Activated CD4-positive, alpha-beta T cell treated with anti-CD3 and anti-CD28 coated beads, Interleukin-2, Interleukin-6, amounts not matched to agents 100 ng/mL and 50 ng/mL, durations not matched to agents 16 hours and 8 hours (primary cell): ENCODE results near the gene PLEKHH1.
"Not testable (repeated sequence)": the region's sequence is repeated elsewhere in the genome, so short reads cannot be mapped to it uniquely, and the experiment has no call there.

Experiments
- DNase-seq: peaks from one replicate; pipeline ENCODE4 v3.0.0-alpha.2; 2020

PLEKHH1 gene

DNA sequence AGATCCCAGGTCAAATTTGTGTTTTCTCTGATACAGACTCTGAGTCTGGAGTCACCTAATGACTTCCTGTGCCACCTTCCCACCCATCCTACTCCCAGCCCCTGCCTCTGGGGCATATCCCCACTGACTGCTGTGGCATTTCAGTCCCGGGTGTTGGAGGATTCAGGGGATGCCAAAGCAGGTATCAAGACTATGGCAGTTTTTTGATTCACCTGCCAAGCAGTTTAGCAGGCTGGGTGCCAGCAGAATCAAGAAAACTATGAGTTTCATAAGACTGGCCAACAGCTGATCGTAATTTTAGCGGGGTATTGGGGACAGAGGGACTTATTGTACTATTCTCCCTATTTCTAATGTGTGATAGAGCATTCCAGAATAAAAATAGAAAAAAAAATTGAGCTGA is 4.6 kb downstream of the PLEKHH1 start:
- no peak for DNase-seq

GRCh38 chr14:67538501-67538900 is 5.4 kb downstream of the PLEKHH1 start:
- DNase-seq, result no peak

GRCh38 chr14:67539116-67539515 is 6.0 kb downstream of the PLEKHH1 start:
- DNase-seq, result no peak

- DNase-seq, result peak; percentile 20
Measured at GRCh38 chr14:67541448-67542387, 8.6 kb downstream of the PLEKHH1 start.

- DNase-seq, result not testable (repeated sequence)
Measured at GRCh38 chr14:67542620-67543019, 9.5 kb downstream of the PLEKHH1 start.

GRCh38 chr14:67544590-67544989 is 11.5 kb downstream of the PLEKHH1 start:
- DNase-seq, result no peak

- DNase-seq, result no peak
Measured at GRCh38 chr14:67547224-67547780, 14.2 kb downstream of the PLEKHH1 start.

- DNase-seq, result no peak
Measured at GRCh38 chr14:67549734-67550133, 16.6 kb downstream of the PLEKHH1 start.

DNA sequence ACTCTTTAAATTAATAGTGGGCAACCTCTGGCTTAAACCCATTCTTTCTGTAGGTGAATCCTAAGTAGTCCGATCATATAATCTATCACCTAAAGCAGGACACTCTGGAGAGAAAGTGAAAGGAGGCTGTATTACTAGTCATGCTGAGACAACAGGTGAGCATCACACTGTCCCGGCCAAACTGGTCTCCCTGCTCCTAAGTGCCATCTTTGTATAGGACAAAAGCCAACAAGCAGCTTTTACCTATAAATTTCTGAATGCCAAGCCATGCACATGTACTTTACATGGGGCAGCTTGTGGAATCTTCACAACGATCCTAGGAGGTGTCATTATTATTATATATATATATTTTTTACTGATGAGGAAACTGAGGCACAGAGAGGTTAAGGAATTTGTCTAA is 18.0 kb downstream of the PLEKHH1 start:
- DNase-seq, result no peak

DNA sequence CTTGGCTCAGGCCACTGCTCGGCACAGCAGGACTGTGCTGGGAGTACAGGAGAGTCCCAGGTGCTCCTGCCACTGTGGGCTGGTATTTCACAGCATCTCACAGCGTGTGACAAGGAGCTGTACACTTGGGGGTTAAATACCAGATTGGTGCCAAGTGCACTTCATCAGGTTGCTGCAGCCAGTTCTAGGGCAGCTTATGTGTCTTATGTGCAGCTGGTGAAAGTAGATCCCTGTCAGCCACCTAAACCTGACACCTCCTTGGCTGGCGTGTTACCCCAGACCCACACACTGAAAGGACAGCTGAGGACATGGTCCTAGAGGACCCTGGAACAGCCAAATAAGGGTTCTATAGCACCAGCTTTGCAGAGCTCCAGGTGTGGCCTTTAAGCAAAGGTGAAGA is 18.9 kb downstream of the PLEKHH1 start:
- DNase-seq, result no peak

GRCh38 chr14:67553547-67553946 is 20.5 kb downstream of the PLEKHH1 start:
- DNase-seq, result no peak

- no peak for DNase-seq
Measured at GRCh38 chr14:67554341-67554740, 21.3 kb downstream of the PLEKHH1 start.

DNA sequence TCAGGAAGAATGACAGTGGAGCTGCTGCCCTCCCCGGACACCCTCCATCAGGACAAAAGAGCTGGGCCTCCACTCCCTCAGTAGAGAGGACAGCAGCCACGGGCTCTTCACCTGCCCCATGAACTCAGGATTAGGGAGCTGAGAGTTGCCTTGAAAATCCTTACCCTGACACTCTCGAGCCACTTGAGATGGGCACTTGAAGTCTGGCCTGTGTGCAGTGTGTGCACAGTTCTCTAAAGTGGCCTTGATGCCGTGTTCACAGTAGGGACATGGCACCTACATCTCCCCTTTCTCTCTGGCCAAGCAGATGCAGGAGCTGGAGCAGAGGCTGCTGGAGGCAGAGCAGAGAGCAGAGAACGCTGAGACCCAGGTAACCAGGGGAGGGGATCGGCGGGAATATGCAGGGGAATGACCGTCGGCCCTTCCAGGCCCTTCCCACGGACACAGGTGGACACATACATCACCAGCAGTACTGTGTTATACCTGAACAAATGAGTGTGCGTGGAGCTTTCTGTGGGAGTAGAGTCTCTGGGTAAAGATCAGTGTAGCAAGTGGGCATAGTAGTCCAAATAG is 22.5 kb downstream of the PLEKHH1 start:
- no peak for DNase-seq

GRCh38 chr14:67556671-67557070 is 23.6 kb downstream of the PLEKHH1 start:
- DNase-seq, result no peak

DNA sequence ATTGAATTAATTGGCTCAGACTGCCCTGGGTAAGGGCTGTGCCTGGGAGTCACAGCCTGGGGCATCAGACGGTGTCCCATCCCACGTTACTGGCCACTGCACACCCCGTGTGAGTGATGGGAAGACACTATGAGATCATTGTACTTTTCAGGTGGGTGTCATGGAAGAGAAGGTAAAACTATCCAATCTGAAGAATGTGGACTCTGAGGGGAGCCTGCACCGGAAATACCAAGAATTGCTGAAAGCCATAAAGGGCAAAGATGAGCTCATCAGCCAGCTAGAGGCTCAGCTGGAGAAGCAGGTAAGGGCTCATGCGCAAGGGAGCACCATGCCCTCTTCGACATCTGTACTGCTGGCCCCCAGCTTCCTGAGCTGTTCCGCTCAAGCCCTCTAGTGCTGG is 24.0 kb downstream of the PLEKHH1 start:
- no peak for DNase-seq

DNA sequence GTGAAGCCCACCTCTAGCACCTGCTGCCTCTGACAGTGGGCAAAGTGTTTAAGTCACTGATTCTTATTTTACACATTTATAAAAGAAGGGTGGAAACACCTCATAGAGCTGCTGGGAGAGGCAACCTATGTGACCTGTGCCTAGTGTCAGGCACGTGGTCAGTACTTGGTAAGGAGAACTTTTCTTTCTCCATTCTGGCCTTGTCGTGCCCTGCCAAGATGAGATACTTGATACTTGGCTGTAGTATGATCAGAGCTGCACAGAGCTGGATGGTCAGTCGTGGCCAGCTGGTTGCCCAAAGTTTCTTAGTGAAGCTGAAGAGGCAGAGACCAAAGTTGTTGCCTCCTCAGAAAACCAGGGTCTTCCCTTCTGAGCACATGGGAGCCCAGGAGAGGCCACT is 24.6 kb downstream of the PLEKHH1 start:
- no peak for DNase-seq

DNA sequence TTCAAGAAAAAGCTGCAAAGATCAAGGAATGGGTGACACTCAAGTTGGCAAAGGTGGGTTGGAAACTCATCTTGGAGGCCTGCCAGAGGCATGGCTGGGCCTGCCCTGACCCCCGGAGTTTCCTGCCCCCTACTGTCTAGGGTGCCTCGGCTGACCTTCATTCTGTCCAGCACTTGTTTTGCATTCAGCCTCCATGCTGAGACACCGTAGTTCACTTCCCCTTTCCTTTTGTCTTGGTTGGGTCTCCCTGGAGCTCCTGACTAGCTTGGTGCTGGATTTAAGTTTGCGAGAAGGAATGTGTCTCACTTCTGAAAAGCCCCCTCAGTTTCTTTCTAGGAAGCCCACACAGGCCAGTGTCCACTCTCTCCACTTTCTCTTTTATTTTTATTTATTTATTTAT is 26.5 kb downstream of the PLEKHH1 start:
- no peak for DNase-seq

GRCh38 chr14:67562025-67562775 is 29.1 kb downstream of the PLEKHH1 start:
- DNase-seq, result no peak

DNA sequence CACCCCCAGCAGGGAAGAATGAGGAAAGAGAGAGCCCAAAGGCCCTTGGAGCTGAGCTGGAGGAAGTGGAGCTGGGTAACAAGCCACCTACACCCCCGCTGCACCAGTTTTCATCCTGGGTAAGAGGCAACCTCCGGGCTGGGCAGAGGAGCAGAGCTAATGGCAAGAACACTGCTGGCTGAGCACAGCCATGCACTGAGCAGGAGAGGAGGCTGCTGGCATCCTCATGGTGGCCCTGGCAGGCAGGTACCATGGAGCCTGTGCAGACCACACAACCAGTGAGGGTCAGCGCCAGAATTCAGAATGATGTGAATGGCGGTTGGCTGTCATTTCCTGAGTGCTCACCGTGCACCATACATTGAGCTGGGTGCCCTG is 29.7 kb downstream of the PLEKHH1 start:
- DNase-seq, result no peak

GRCh38 chr14:67564236-67564635 is 31.1 kb downstream of the PLEKHH1 start:
- DNase-seq, result no peak

DNA sequence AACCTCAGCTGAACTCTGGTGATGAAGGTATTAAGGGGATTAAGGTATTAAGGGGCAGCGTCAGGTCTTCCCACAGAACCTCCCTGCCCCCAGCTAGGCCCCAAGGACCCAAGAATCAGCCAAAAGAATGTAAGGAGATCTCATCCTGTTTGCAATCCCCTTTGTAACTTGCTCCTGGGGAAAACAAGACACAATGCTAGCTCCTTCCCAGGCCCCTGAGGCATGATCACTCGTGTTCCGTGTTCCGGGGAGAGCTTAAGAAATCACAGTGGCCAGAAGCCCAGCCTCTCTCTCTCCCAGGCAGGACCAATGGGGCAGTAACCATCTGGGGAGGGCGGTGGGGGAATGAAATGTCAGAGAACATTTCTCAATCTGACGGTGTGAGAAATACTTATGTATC is 33.8 kb downstream of the PLEKHH1 start:
- no peak for DNase-seq

DNA sequence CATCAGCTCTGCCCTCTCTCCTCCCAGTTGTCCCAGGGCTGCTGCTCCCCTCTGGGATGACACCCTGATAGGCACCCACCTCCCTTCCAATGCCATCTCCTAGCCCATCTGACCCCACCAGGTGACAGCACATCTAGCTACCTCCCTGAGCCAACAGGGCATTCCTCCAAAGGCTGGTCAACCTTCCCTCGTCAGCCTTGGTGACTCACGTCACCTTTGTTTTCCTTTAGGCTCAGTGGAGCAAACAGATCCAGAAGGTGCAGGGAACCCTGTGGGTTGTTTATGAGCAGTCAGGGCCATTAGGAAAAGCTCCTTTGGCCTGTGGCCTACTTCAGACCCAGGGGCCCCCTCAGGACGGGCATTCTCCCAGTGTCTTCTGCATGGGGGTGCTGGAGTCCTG is 34.6 kb downstream of the PLEKHH1 start:
- DNase-seq, result no peak

- DNase-seq, result no peak
Measured at GRCh38 chr14:67569011-67569650, 36.0 kb downstream of the PLEKHH1 start.
